CD4-positive, CD25-positive, alpha-beta regulatory T cell (primary cell): Measurements from ENCODE around the gene GPR33. TPM values are rescaled to one million over a fixed set of nuclear protein-coding genes. Genes with fewer than 3 reads are reported as not detected.
"Not testable (repeated sequence)": the region's sequence is repeated elsewhere in the genome, so short reads cannot be mapped to it uniquely, and the experiment has no call there.

Source experiments
- ATAC-seq, 2 donors: fragments of 150-1000 bp; cut with Tn5 transposase; one replicate each; pipeline ENCODE4 v1.10.0; 2021; ENCODE audit warnings: low read depth in 2 of 2, moderate number of reproducible peaks in 2 of 2, moderate library complexity in 1 of 2
- DNase-seq, 3 donors: peaks; one replicate each; pipeline versions ENCODE4 v3.0.0 to v3.0.0-alpha.2; 2012 to 2022; ENCODE audit warnings: mixed read lengths in 1 of 3
- H3K27ac ChIP-seq: one replicate; pipeline ENCODE4 v1.7.0; 2013; ENCODE audit warnings: mild to moderate bottlenecking, low read length; ENCODE audit not compliant: insufficient read depth, poor library complexity, severe bottlenecking
- H3K27me3 ChIP-seq: one replicate; pipeline ENCODE4 v1.7.0; 2013; ENCODE audit warnings: low read length; ENCODE audit not compliant: control insufficient read depth, insufficient read depth
- H3K36me3 ChIP-seq: one replicate; pipeline ENCODE4 v1.7.0; 2013; ENCODE audit warnings: mild to moderate bottlenecking, low read length, moderate library complexity; ENCODE audit not compliant: control insufficient read depth, insufficient read depth
- H3K4me1 ChIP-seq: 2 replicates; pipeline ENCODE4 v1.7.0; 2013; ENCODE audit warnings: mild to moderate bottlenecking, low read length; ENCODE audit not compliant: insufficient read depth, control insufficient read depth, poor library complexity, severe bottlenecking
- H3K4me3 ChIP-seq: one replicate; pipeline ENCODE4 v1.7.0; 2013; ENCODE audit warnings: low read depth, mild to moderate bottlenecking, low read length, moderate library complexity
- H3K9me3 ChIP-seq, 2 experiments: 1 replicate in 1 of 2; 2 replicates in 1 of 2; pipeline ENCODE4 v1.7.0; 2013; ENCODE audit warnings: low read length in 2 of 2, mild to moderate bottlenecking in 1 of 2, moderate library complexity in 1 of 2; ENCODE audit not compliant: control insufficient read depth in 2 of 2
- H3K27ac Mint-ChIP-seq, 3 donors: one replicate each; pipeline ENCODE4 v1.8.0; 2020 to 2022; ENCODE audit warnings: mild to moderate bottlenecking in 3 of 3, mixed read lengths in 3 of 3, moderate library complexity in 2 of 3
- H3K27me3 Mint-ChIP-seq: one replicate; pipeline ENCODE4 v1.8.0; 2022; ENCODE audit warnings: mild to moderate bottlenecking, mixed read lengths
- H3K36me3 Mint-ChIP-seq: one replicate; pipeline ENCODE4 v1.8.0; 2020; ENCODE audit warnings: mixed read lengths
- H3K4me1 Mint-ChIP-seq, 4 donors: one replicate each; pipeline ENCODE4 v1.8.0; 2020 to 2022; ENCODE audit warnings: mixed read lengths in 4 of 4, mild to moderate bottlenecking in 1 of 4
- H3K4me3 Mint-ChIP-seq, 4 donors: one replicate each; pipeline ENCODE4 v1.8.0; 2020 to 2022; ENCODE audit warnings: mild to moderate bottlenecking in 4 of 4, mixed read lengths in 4 of 4, moderate library complexity in 3 of 4
- H3K9me3 Mint-ChIP-seq, 7 donors: one replicate each; pipeline ENCODE4 v1.8.0; 2020 to 2022; ENCODE audit warnings: mixed read lengths in 7 of 7, mild to moderate bottlenecking in 3 of 7, moderate library complexity in 2 of 7
- polyA plus RNA-seq, 4 donors: library from polyadenylated mRNA; unstranded; fragments of 300-500 nt; fragmentation: Illumina TruSeq; gene quantifications; one replicate each; pipeline ENCODE4 v1.2.3, GENCODE V29; 2021
- total RNA-seq: library from RNA; stranded (reverse); gene quantifications from one replicate; pipeline ENCODE4 v1.2.3, GENCODE V29; 2022

Gene GPR33
- total and polyA plus RNA-seq, 5 donors from 2014 or later: not detected

GRCh38 chr14:31479027-31479426, 8.8 kb downstream of the GPR33 start:
- Mint-ChIP-seq H3K9me3 (peaks cover 0 to 3% (median 0%) of the 10 kb centered on the region in 7 donors), H3K27me3 (peaks cover 26% of the 10 kb centered on the region), H3K4me1 (no peaks in the 10 kb centered on the region), H3K36me3 (peaks cover 2% of the 10 kb centered on the region), H3K4me3 (no peak overlapping the region), H3K27ac (no peak overlapping the region)
- Histone ChIP-seq H3K27ac (no peak overlapping the region), H3K9me3 (no peaks in the 10 kb centered on the region), H3K36me3 (no peaks in the 10 kb centered on the region), H3K27me3 (peaks cover 3% of the 10 kb centered on the region), H3K4me3 (no peak overlapping the region), H3K4me1 (no peaks in the 10 kb centered on the region)
- ATAC-seq: no peak
- DNase-seq: no peak

DNA sequence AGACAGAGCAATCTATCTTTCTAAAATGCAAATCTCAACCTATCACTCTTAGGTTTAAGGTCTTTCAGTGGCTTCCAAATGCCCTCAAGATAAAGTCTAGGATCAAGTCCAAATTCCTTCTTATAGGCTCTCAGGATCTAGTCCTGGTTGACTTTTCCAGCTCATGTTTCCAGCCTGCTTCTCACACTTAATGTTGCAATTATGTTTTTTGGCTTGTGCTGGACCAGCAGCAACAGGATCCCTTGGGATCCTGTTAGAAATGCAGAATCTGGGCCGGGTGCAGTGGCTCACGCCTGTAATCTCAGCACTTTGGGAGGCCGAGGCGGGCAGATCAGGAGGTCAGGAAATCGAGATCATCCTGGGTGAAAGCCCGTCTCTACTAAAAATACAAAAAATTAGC, 10.6 kb downstream of the GPR33 start:
- H3K27ac ChIP-seq: no peak overlapping the region
- peaks cover 21% of the 10 kb centered on the region for H3K27me3 Mint-ChIP-seq
- ATAC-seq (no peak), DNase-seq (no peak)
- H3K36me3 ChIP-seq: no peaks in the 10 kb centered on the region
- peaks cover 3% of the 10 kb centered on the region for H3K27me3 ChIP-seq
- H3K4me1 ChIP-seq: no peaks in the 10 kb centered on the region
- H3K9me3 ChIP-seq: no peaks in the 10 kb centered on the region
- no peak overlapping the region for H3K4me3 Mint-ChIP-seq
- H3K27ac Mint-ChIP-seq: peak overlapping the region in 1 of 3 donors; percentile 15
- no peaks in the 10 kb centered on the region for H3K4me1 Mint-ChIP-seq
- peaks cover 3% of the 10 kb centered on the region for H3K36me3 Mint-ChIP-seq
- H3K9me3 Mint-ChIP-seq: peaks cover 0 to 3% (median 0%) of the 10 kb centered on the region in 7 donors
- H3K4me3 ChIP-seq: no peak overlapping the region

DNA sequence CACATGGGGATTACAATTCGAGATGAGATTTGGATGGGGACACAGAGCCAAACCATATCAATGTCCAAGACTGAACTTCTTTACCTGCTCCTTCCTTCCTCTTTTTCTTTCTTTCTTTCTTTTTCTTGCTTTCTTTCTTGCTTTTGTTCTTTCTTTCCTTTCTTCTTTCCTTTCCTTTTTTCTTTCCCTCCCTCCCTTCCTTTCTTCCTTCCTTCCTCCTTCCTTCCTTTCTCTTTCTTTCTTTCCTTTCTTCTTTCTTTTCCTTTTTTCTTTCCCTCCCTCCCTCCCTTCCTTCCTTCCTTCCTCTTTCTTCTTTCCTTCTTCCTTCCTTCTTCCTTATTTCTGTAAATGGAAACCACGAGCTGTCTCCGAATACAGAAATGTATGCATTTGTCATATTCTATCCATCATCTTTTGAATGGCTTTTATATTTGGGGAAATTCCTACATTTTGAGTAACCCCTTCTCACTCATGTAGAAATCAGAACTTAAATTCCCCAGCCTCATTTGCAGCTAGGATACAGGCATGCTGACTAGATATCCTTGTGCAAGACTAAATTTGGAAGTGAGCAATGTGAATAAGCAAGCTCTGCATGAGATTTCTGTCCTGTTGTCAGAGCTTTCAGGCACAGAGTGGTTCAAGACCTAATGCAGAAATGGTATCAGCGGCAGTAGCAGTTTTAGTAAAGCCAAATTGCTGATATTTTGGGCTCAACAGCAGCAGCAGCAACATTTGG, 11.5 kb downstream of the GPR33 start:
- no peak for ATAC-seq
- peak overlapping the region in 1 of 3 donors; percentile 14 for H3K27ac Mint-ChIP-seq
- DNase-seq: no peak

DNA sequence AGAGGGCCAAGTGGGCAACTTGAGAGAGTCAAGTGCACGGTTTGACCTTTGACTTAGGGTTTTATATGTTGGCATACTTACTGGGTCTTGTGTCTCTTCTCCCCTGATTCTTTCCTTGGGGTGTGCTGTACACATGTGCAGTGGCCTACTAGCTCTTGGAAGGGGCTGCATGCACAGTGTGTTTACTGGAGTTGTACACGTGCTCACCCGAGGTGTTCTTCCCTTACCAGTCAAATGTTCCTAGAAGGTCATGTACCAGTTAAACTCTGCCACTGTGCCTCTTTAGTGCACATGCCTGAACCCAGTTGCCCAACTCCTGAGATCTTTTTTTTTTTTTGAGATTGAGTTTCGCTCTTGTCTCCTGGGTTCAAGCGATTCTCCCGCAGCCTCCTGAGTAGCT, 21.3 kb downstream of the GPR33 start:
- Histone ChIP-seq H3K27me3 (peaks cover 6% of the 10 kb centered on the region), H3K9me3 (no peaks in the 10 kb centered on the region), H3K4me1 (no peaks in the 10 kb centered on the region), H3K27ac (no peak overlapping the region), H3K4me3 (no peak overlapping the region), H3K36me3 (no peaks in the 10 kb centered on the region)
- Mint-ChIP-seq H3K4me1 (no peaks in the 10 kb centered on the region), H3K27ac (no peak overlapping the region), H3K4me3 (no peak overlapping the region), H3K36me3 (no peaks in the 10 kb centered on the region), H3K27me3 (peaks cover 9% of the 10 kb centered on the region), H3K9me3 (peaks cover 0 to 3% (median 0%) of the 10 kb centered on the region in 7 donors)
- ATAC-seq: no peak
- DNase-seq: no peak

More for the DNA sequence above, 11.5 kb downstream of the GPR33 start:
- Histone ChIP-seq H3K4me3 (no peak overlapping the region), H3K27ac (no peak overlapping the region), H3K27me3 (peaks cover 3% of the 10 kb centered on the region), H3K4me1 (no peaks in the 10 kb centered on the region), H3K36me3 (no peaks in the 10 kb centered on the region), H3K9me3 (no peaks in the 10 kb centered on the region)
- H3K9me3 Mint-ChIP-seq: peaks cover 0 to 3% (median 0%) of the 10 kb centered on the region in 7 donors
- peaks cover 3% of the 10 kb centered on the region for H3K36me3 Mint-ChIP-seq
- peaks cover 21% of the 10 kb centered on the region for H3K27me3 Mint-ChIP-seq
- H3K4me3 Mint-ChIP-seq: no peak overlapping the region
- H3K4me1 Mint-ChIP-seq: no peaks in the 10 kb centered on the region

DNA sequence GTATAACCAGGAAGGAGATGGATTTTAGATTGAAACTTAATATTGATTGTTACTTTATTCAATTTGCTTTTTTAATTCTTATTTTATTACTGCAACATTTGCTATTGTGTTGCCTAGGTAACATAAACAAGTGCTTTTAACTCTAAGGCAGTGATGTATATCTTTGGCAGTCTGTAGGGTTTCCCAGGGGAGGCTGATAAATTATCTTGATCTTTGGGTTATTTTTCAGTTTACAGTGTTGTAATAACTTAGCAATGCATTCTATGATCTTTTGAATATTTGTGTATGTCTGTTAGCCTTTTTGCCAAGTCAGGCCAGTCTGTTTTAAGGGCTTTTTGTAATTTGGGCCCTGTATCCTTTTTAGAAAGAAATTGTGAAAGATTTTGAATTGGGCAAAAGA, 22.7 kb downstream of the GPR33 start:
- Histone ChIP-seq H3K27ac (no peak overlapping the region), H3K9me3 (no peaks in the 10 kb centered on the region)
- no peak overlapping the region for H3K4me3 Mint-ChIP-seq

DNA sequence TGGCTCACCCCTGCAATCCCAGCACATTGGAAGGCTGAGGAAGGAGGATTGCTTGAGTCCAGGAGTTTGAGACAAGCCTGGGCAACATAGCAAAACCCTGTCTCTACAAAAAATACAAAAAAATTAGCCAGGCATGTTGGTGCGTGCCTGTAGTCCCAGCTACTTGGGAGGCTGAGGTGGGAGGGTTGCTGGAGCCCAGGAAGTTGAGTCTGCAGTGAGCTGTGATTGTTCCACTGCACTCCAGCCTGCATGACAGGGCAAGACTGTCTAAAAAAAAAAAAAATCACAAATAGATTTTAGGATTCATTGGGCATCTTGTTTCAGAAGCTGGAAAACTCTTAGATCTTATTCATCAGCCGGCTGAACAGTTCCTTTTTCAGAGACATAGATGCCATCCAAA, 25.4 kb downstream of the GPR33 start:
- not testable (repeated sequence) for H3K27ac Mint-ChIP-seq, H3K36me3 ChIP-seq, H3K4me1 ChIP-seq, H3K4me3 ChIP-seq, DNase-seq, ATAC-seq, H3K4me3 Mint-ChIP-seq, H3K9me3 Mint-ChIP-seq, H3K27ac ChIP-seq, H3K36me3 Mint-ChIP-seq, H3K9me3 ChIP-seq, H3K27me3 ChIP-seq
- H3K4me1 Mint-ChIP-seq: peaks cover 2 to 13% (median 8%) of the 10 kb centered on the region in 4 donors
- peaks cover 20% of the 10 kb centered on the region for H3K27me3 Mint-ChIP-seq

More for the DNA sequence above, 22.7 kb downstream of the GPR33 start:
- H3K27me3 ChIP-seq: peaks cover 3% of the 10 kb centered on the region
- no peaks in the 10 kb centered on the region for H3K4me1 ChIP-seq
- H3K27ac Mint-ChIP-seq: no peak overlapping the region
- H3K9me3 Mint-ChIP-seq: peaks cover 0 to 3% (median 0%) of the 10 kb centered on the region in 7 donors
- ATAC-seq: no peak
- H3K4me1 Mint-ChIP-seq: no peaks in the 10 kb centered on the region
- no peak for DNase-seq
- no peaks in the 10 kb centered on the region for H3K36me3 Mint-ChIP-seq
- H3K27me3 Mint-ChIP-seq: peaks cover 20% of the 10 kb centered on the region
- H3K4me3 ChIP-seq: no peak overlapping the region
- H3K36me3 ChIP-seq: no peaks in the 10 kb centered on the region

DNA sequence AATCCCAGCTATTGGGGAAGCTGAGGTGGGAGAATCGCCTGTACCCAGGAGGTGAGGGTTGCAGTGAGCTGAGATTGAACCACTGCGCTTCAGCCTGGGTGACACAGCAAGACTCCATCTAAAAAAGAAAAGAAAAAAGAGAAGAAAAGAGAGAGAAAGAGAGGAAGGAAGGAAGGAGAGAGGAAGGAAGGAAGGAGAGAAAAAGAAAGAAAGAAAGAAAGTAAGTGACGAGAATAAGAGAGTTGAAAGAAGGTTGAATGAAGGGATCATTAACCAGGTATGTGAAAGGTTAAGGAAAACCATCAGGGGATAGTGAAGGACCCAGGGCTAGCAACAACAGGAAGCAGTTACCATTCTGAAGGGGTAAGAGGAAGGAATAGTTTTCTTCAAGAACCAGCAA, 26.3 kb downstream of the GPR33 start:
- Mint-ChIP-seq H3K4me1 (peaks cover 5 to 18% (median 11%) of the 10 kb centered on the region in 4 donors), H3K36me3 (no peaks in the 10 kb centered on the region), H3K27ac (no peak overlapping the region), H3K4me3 (no peak overlapping the region), H3K27me3 (peaks cover 20% of the 10 kb centered on the region), H3K9me3 (peaks cover 0 to 2% (median 0%) of the 10 kb centered on the region in 7 donors)
- Histone ChIP-seq H3K27ac (no peak overlapping the region), H3K27me3 (peaks cover 3% of the 10 kb centered on the region), H3K4me3 (no peak overlapping the region), H3K9me3 (no peaks in the 10 kb centered on the region), H3K36me3 (no peaks in the 10 kb centered on the region), H3K4me1 (peaks cover 11% of the 10 kb centered on the region)
- DNase-seq (no peak), ATAC-seq (no peak)
